GM23338 (cell line): ENCODE measurements around the gene EPHA4. TPM values are rescaled to one million over a fixed set of nuclear protein-coding genes. Genes with fewer than 3 reads are reported as not detected.

Experiments
- CREB1 ChIP-seq: fragments of 250-450 bp; sonication (Bioruptor Pico); IDR thresholded peaks from 2 replicates; pipeline ENCODE4 v1.5.0; 2020; ENCODE audit warnings: low read depth, mild to moderate bottlenecking, moderate library complexity
- CTCF ChIP-seq, 2 experiments: fragments of 200-600 bp in 1 of 2; sonication (generic) in 1 of 2; conservative IDR thresholded peaks; 2 replicates each; pipeline versions ENCODE4 v1.5.1 to v1.6.1; 2016 to 2017; ENCODE audit warnings: antibody characterized with exemption in 2 of 2, low read depth in 2 of 2, mild to moderate bottlenecking in 2 of 2, moderate library complexity in 1 of 2
- EZH2phosphoT487 ChIP-seq: fragments of 200-600 bp; sonication (generic); IDR thresholded peaks from one replicate; pipeline ENCODE4 v1.8.1; 2018; ENCODE audit warnings: antibody characterized with exemption; ENCODE audit not compliant: unreplicated experiment
- NANOG ChIP-seq: IDR thresholded peaks from 2 replicates; pipeline ENCODE4 v1.6.1; 2016; ENCODE audit warnings: antibody characterized with exemption, borderline replicate concordance
- POLR2AphosphoS5 ChIP-seq: IDR thresholded peaks from 2 replicates; pipeline ENCODE4 v1.6.1; 2016; ENCODE audit warnings: antibody characterized with exemption, low read depth
- REST ChIP-seq: IDR thresholded peaks from one replicate; pipeline ENCODE4 v1.6.1; 2018; ENCODE audit warnings: antibody characterized with exemption; ENCODE audit not compliant: unreplicated experiment
- ZNF114 ChIP-seq: fragments of 250-450 bp; sonication (Bioruptor Pico); IDR thresholded peaks from 2 replicates; pipeline ENCODE4 v1.5.0; 2020; ENCODE audit warnings: mild to moderate bottlenecking, moderate library complexity
- ZNF331 ChIP-seq: fragments of 250-450 bp; sonication (Bioruptor Pico); IDR thresholded peaks from 2 replicates; pipeline ENCODE4 v1.5.0; 2020; ENCODE audit warnings: low read depth, mild to moderate bottlenecking, moderate library complexity
- ZNF462 ChIP-seq: fragments of 250-450 bp; sonication (Bioruptor Pico); IDR thresholded peaks from 2 replicates; pipeline ENCODE4 v1.5.0; 2020; ENCODE audit warnings: mild to moderate bottlenecking, moderate library complexity
- polyA plus RNA-seq: library from polyadenylated mRNA; unstranded; fragments of >200 nt; fragmentation: Nextera tagmentation; extraction: Ambion mirVana; gene quantifications from 2 replicates; pipeline ENCODE4 v1.2.1, GENCODE V29; 2016
- total RNA-seq: library from RNA; depleted of rRNA; stranded (reverse); fragments of >200 nt; shearing (Covaris generic); gene quantifications from 2 replicates; pipeline ENCODE4 v1.2.3, GENCODE V29; 2014

Gene EPHA4
- total and polyA plus RNA-seq, 2 experiments from 2014 or later: 4.1 to 6.2 TPM

GRCh38 chr2:221492636-221493035 lies 79.5 kb downstream of the EPHA4 start (continued):
- TF ChIP-seq ZNF462 (CRISPR knock-in tag): no peak
- no peak for TF ChIP-seq CREB1 (CRISPR knock-in tag)
- no peak for TF ChIP-seq NANOG
- no peak for TF ChIP-seq POLR2AphosphoS5
- TF ChIP-seq ZNF114 (CRISPR knock-in tag): no peak
- no peak for TF ChIP-seq EZH2phosphoT487
- TF ChIP-seq ZNF331 (CRISPR knock-in tag): no peak
- TF ChIP-seq REST: no peak
- TF ChIP-seq CTCF (conservative IDR thresholded peaks at IDR 0.05; ENCODE audit: low read depth in 2 of 2): no peak
